Measurements from ENCODE around the gene COMMD1.
"Not testable (repeated sequence)": the region's sequence is repeated elsewhere in the genome, so short reads cannot be mapped to it uniquely, and the experiment has no call there.

Gene COMMD1

DNA sequence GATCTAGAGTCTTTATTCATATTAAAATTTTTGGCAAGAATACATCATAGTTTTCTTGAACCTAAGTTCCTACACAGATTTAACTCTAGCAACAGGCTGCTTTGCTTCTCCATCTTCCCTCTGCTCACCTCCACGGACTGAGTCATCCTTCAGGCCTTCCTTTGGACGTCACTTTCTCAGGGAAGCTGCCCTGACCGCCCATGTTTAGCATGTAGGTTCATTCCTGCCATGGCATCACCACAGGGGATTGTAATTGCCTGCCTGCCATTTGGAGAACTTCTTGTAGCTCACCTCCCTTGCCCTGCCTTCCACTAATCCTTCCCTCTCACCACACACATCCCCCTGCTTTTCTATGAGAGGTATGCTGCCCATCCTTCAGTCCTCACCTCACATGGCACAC is 246.5 kb downstream of the COMMD1 start:
- H3K36me3 ChIP-seq: no peaks in the 10 kb centered on the region
- H3K27me3 ChIP-seq: no peaks in the 10 kb centered on the region
- DNase-seq: no peak
- H3K4me1 ChIP-seq: peaks cover 8% of the 10 kb centered on the region
- TF ChIP-seq CTCF (IDR thresholded peaks at IDR 0.05; ENCODE audit: low read depth, low read length): no peak
- no peak overlapping the region for H3K4me3 ChIP-seq (ENCODE audit: low read depth, low read length)
- H3K9me3 ChIP-seq: no peaks in the 10 kb centered on the region

DNA sequence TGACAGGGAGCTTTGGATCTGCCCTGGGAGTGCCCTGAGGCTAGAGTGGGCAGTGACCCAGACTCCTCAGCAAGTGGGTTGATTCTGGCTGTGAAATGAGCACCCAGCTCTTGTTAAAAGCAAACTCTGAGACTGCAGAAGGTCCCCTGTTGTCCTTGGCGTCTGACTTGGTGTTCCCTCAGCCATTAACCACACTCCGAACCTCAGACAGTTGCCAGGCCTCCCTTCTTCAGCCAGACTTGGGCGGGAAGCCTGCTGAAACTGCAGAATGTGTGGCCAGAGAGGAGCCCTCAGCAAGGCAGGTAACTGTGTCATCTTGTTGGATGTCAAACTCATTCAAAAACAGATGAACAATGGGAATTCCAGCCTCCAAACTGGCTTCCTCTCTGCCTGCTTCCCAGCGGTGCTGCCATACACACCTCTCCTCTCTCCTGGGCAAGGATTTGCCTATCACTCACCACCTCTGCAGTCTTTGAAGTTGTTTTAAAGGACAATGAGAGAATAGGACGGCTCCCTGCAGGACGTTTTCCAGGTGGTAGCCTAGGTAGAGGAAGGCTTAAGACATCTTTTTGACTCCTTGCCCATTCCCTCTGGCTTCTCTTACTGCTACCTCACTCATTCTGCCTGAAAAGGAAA is 251.5 kb downstream of the COMMD1 start:
- Histone ChIP-seq H3K4me3 (ENCODE audit: low read depth, low read length) (no peak overlapping the region), H3K9me3 (no peaks in the 10 kb centered on the region), H3K27me3 (no peaks in the 10 kb centered on the region), H3K36me3 (no peaks in the 10 kb centered on the region), H3K4me1 (no peaks in the 10 kb centered on the region)
- TF ChIP-seq CTCF (IDR thresholded peaks at IDR 0.05; ENCODE audit: low read depth, low read length): no peak
- DNase-seq: no peak

GRCh38 chr2:62158444-62159121 is 253.1 kb downstream of the COMMD1 start:
- no peaks in the 10 kb centered on the region for H3K36me3 ChIP-seq
- H3K9me3 ChIP-seq: no peaks in the 10 kb centered on the region
- no peaks in the 10 kb centered on the region for H3K4me1 ChIP-seq
- no peaks in the 10 kb centered on the region for H3K27me3 ChIP-seq
- no peak overlapping the region for H3K4me3 ChIP-seq (ENCODE audit: low read depth, low read length)
- no peak for DNase-seq
- no peak for TF ChIP-seq CTCF (IDR thresholded peaks at IDR 0.05; ENCODE audit: low read depth, low read length)

DNA sequence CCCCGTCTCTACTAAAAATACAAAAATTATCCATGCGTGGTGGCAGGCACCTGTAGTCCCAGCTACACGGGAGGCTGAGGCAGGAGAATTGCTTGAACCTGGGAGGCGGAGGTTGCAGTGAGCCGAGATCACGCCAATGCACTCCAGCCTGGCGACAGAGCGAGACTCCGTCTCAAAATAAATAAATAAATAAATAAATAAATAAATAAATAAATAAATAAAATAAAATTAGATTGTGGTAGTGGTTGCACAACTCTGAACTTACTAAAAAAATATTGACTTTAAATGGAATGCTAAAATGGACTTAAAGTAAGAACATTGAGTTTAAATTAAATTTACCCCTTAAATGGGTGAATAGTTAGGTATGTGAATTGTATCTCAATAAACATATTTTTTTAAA is 255.2 kb downstream of the COMMD1 start:
- not testable (repeated sequence) for H3K4me3 ChIP-seq (ENCODE audit: low read depth, low read length); H3K4me1 ChIP-seq; H3K27me3 ChIP-seq; H3K36me3 ChIP-seq; H3K9me3 ChIP-seq; DNase-seq

GRCh38 chr2:62163106-62163831 is 257.8 kb downstream of the COMMD1 start:
- TF ChIP-seq CTCF (IDR thresholded peaks at IDR 0.05; ENCODE audit: low read depth, low read length): no peak
- DNase-seq: no peak
- Histone ChIP-seq H3K36me3 (no peaks in the 10 kb centered on the region), H3K27me3 (no peaks in the 10 kb centered on the region), H3K4me3 (ENCODE audit: low read depth, low read length) (no peak overlapping the region), H3K4me1 (no peaks in the 10 kb centered on the region), H3K9me3 (no peaks in the 10 kb centered on the region)

DNA sequence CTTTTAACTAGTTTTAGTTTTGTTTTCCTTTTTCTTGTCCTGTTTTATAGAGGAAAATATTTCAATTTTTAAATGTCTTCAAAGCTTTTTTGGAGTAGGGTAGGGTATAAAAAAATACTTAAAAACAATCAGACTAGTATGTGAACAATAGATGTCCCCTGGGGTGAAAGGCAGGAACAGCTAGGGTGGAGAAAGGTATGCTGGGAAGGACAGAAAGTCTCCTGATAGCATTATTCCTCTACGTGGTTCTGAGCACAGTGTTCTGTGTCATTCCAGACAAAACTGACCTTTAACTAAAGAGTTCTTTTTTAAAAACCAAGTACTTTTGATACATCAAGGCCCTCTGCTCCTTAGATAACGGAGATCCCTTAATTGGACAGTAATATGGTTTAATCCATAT is 258.4 kb downstream of the COMMD1 start:
- DNase-seq: no peak
- no peaks in the 10 kb centered on the region for H3K4me1 ChIP-seq
- TF ChIP-seq CTCF (IDR thresholded peaks at IDR 0.05; ENCODE audit: low read depth, low read length): no peak
- H3K36me3 ChIP-seq: no peaks in the 10 kb centered on the region
- no peak overlapping the region for H3K4me3 ChIP-seq (ENCODE audit: low read depth, low read length)
- no peaks in the 10 kb centered on the region for H3K9me3 ChIP-seq
- no peaks in the 10 kb centered on the region for H3K27me3 ChIP-seq
